T follicular helper cell (primary cell): ENCODE measurements around the gene NAALADL1.

Source experiments
- DNase-seq: peaks from one replicate; pipeline ENCODE4 v3.0.0-alpha.2; 2020; ENCODE audit warnings: low read depth
- total RNA-seq, 2 experiments: gene quantifications; one replicate each; lab custom pipeline; 2026; lab: John Stamatoyannopoulos, UW

NAALADL1 gene
- 5.3 to 11.2 reads per million in 2 experiments for total RNA-seq

GRCh38 chr11:65058419-65059054, at the start of gene NAALADL1:
NAALADL1 (minus strand) TSS chr11:65058553; CDS start chr11:65058521, 32 bp downstream.
- no peak for DNase-seq

- DNase-seq: no peak
Measured at GRCh38 chr11:65107751-65108468, 49.6 kb upstream of the NAALADL1 start.

GRCh38 chr11:65107078-65107477, 48.7 kb upstream of the NAALADL1 start:
- no peak for DNase-seq

GRCh38 chr11:65104628-65105027, 46.3 kb upstream of the NAALADL1 start:
- no peak for DNase-seq

GRCh38 chr11:65103476-65103875, 45.1 kb upstream of the NAALADL1 start:
- DNase-seq: no peak

GRCh38 chr11:65102142-65103095, 44.1 kb upstream of the NAALADL1 start:
- no peak for DNase-seq

- no peak for DNase-seq
Measured at GRCh38 chr11:65100674-65101350, 42.5 kb upstream of the NAALADL1 start.

GRCh38 chr11:65096926-65097325, 38.6 kb upstream of the NAALADL1 start:
- DNase-seq: no peak

- DNase-seq: peak; percentile 80
Measured at GRCh38 chr11:65095974-65096806, 37.8 kb upstream of the NAALADL1 start, which contains the start of gene VPS51. VPS51 (plus strand) TSS chr11:65096214; CDS start chr11:65096251, 37 bp downstream.

- no peak for DNase-seq
Measured at GRCh38 chr11:65095427-65095826, 37.1 kb upstream of the NAALADL1 start.

GRCh38 chr11:65090628-65091027, 32.3 kb upstream of the NAALADL1 start:
- DNase-seq: no peak

- no peak for DNase-seq
Measured at GRCh38 chr11:65089621-65090020, 31.3 kb upstream of the NAALADL1 start.

GRCh38 chr11:65087827-65088226, 29.5 kb upstream of the NAALADL1 start:
- DNase-seq: no peak

- no peak for DNase-seq
Measured at GRCh38 chr11:65087216-65087615, 28.9 kb upstream of the NAALADL1 start.

- DNase-seq: no peak
Measured at GRCh38 chr11:65086809-65087208, 28.5 kb upstream of the NAALADL1 start.

- no peak for DNase-seq
Measured at GRCh38 chr11:65085446-65085845, 27.1 kb upstream of the NAALADL1 start.

- DNase-seq: no peak
Measured at GRCh38 chr11:65084598-65085375, 26.4 kb upstream of the NAALADL1 start.

- peak; percentile 92 for DNase-seq
Measured at GRCh38 chr11:65083834-65084597, 25.7 kb upstream of the NAALADL1 start, which contains the start of the genes CDCA5 and ZFPL1. CDCA5 (minus strand) TSS chr11:65084040; CDS start chr11:65083978, 62 bp downstream. ZFPL1 (plus strand) TSS chr11:65084222; CDS start chr11:65084699, 477 bp downstream.
